HG03108 (cell line): Measurements from ENCODE around the gene STAC2.
"Not testable (repeated sequence)": the region's sequence is repeated elsewhere in the genome, so short reads cannot be mapped to it uniquely, and the experiment has no call there.

ENCODE experiments used
- ATAC-seq: cut with Tn5 transposase; IDR thresholded peaks from one replicate; pipeline ENCODE4 v1.9.1; 2021; ENCODE audit warnings: moderate library complexity; ENCODE audit not compliant: unreplicated experiment

STAC2 gene

GRCh38 chr17:39225308-39225958 lies at the start of gene STAC2:
STAC2 (minus strand) TSS chr17:39225945; CDS start chr17:39225502, 443 bp downstream.
- no peak for ATAC-seq

- ATAC-seq: no peak
Observed at GRCh38 chr17:39271546-39271945, 45.8 kb upstream of the STAC2 start.

GRCh38 chr17:39270923-39271322 lies 45.2 kb upstream of the STAC2 start:
- ATAC-seq: no peak

- no peak for ATAC-seq
Observed at GRCh38 chr17:39264119-39264518, 38.4 kb upstream of the STAC2 start.

GRCh38 chr17:39261286-39261685 lies 35.5 kb upstream of the STAC2 start:
- ATAC-seq: no peak

- no peak for ATAC-seq
Observed at GRCh38 chr17:39252788-39253460, 27.2 kb upstream of the STAC2 start.

- no peak for ATAC-seq
Observed at GRCh38 chr17:39251997-39252396, 26.3 kb upstream of the STAC2 start.

- ATAC-seq: not testable (repeated sequence)
Observed at GRCh38 chr17:39250076-39250475, 24.3 kb upstream of the STAC2 start.

GRCh38 chr17:39246274-39246673 lies 20.5 kb upstream of the STAC2 start:
- ATAC-seq: no peak

GRCh38 chr17:39244600-39245570 lies 19.1 kb upstream of the STAC2 start:
- ATAC-seq: no peak

GRCh38 chr17:39244016-39244599 lies 18.4 kb upstream of the STAC2 start:
- no peak for ATAC-seq

- no peak for ATAC-seq
Observed at GRCh38 chr17:39243155-39243554, 17.4 kb upstream of the STAC2 start.

GRCh38 chr17:39240631-39241030 lies 14.9 kb upstream of the STAC2 start:
- no peak for ATAC-seq

- no peak for ATAC-seq
Observed at GRCh38 chr17:39239640-39240314, 14.0 kb upstream of the STAC2 start.

GRCh38 chr17:39238311-39238972 lies 12.7 kb upstream of the STAC2 start:
- ATAC-seq: no peak

- ATAC-seq: no peak
Observed at GRCh38 chr17:39237586-39237985, 11.8 kb upstream of the STAC2 start.

GRCh38 chr17:39236981-39237441 lies 11.3 kb upstream of the STAC2 start:
- ATAC-seq: no peak

GRCh38 chr17:39236450-39236927 lies 10.7 kb upstream of the STAC2 start:
- ATAC-seq: no peak

GRCh38 chr17:39235555-39236449 lies 10.1 kb upstream of the STAC2 start:
- ATAC-seq: no peak
